OCI-LY7 (cell line): ENCODE measurements around the gene CPNE2.

ENCODE experiments used
- EZH2phosphoT487 ChIP-seq: fragments of 200-600 bp; sonication (generic); IDR thresholded peaks from 2 replicates; pipeline ENCODE4 v1.6.1; 2018; ENCODE audit warnings: low read depth, borderline replicate concordance, mild to moderate bottlenecking, mixed run types, antibody characterized with exemption, low read length, moderate library complexity, mixed read lengths
- TF ChIP-seq, protein P1 (sequence below): fragments of 200-600 bp; sonication (generic); conservative IDR thresholded peaks from 2 replicates; pipeline ENCODE4 v1.5.1; 2014; ENCODE audit warnings: mild to moderate bottlenecking, antibody characterized with exemption, low read length, moderate library complexity, mixed read lengths

- TF ChIP-seq, protein P1, sequence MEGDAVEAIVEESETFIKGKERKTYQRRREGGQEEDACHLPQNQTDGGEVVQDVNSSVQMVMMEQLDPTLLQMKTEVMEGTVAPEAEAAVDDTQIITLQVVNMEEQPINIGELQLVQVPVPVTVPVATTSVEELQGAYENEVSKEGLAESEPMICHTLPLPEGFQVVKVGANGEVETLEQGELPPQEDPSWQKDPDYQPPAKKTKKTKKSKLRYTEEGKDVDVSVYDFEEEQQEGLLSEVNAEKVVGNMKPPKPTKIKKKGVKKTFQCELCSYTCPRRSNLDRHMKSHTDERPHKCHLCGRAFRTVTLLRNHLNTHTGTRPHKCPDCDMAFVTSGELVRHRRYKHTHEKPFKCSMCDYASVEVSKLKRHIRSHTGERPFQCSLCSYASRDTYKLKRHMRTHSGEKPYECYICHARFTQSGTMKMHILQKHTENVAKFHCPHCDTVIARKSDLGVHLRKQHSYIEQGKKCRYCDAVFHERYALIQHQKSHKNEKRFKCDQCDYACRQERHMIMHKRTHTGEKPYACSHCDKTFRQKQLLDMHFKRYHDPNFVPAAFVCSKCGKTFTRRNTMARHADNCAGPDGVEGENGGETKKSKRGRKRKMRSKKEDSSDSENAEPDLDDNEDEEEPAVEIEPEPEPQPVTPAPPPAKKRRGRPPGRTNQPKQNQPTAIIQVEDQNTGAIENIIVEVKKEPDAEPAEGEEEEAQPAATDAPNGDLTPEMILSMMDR = no peak
- TF ChIP-seq EZH2phosphoT487 = no peak
These were observed 99.8 kb downstream of the CPNE2 start for GRCh38 chr16:57192146-57192545.
